ACC112 (cell line): ENCODE data around the gene TCAF1.
"Not testable (repeated sequence)": the region's sequence is repeated elsewhere in the genome, so short reads cannot be mapped to it uniquely, and the experiment has no call there.

Source experiments
- H2AFZ ChIP-seq: fragments of 200-600 bp; sonication (generic); one replicate; pipeline ENCODE4 v1.6.0; 2017; ENCODE audit warnings: antibody characterized with exemption, low read length; ENCODE audit not compliant: unreplicated experiment
- H3K27ac ChIP-seq: fragments of 200-600 bp; sonication (generic); 2 replicates; pipeline ENCODE4 v1.5.1; 2014; ENCODE audit warnings: low read depth, mild to moderate bottlenecking, antibody characterized with exemption, low read length, moderate library complexity
- H3K27me3 ChIP-seq: fragments of 200-600 bp; sonication (generic); 2 replicates; pipeline ENCODE4 v1.6.1; 2014; ENCODE audit warnings: mild to moderate bottlenecking, antibody characterized with exemption, low read length, moderate library complexity, mixed read lengths; ENCODE audit not compliant: insufficient read depth
- H3K36me3 ChIP-seq: fragments of 200-600 bp; sonication (generic); 2 replicates; pipeline ENCODE4 v1.6.1; 2016; ENCODE audit warnings: mild to moderate bottlenecking, antibody characterized with exemption, low read length, moderate library complexity, mixed read lengths; ENCODE audit not compliant: insufficient read depth
- H3K4me1 ChIP-seq: fragments of 200-600 bp; sonication (generic); one replicate; pipeline ENCODE4 v1.6.1; 2016; ENCODE audit warnings: low read length, mixed read lengths; ENCODE audit not compliant: insufficient read depth, unreplicated experiment, control insufficient read depth
- H3K4me3 ChIP-seq: fragments of 200-600 bp; sonication (generic); 2 replicates; pipeline ENCODE4 v1.5.1; 2014; ENCODE audit warnings: mild to moderate bottlenecking, low read depth, low read length
- H3K79me2 ChIP-seq: fragments of 200-600 bp; sonication (generic); one replicate; pipeline ENCODE4 v1.6.0; 2016; ENCODE audit warnings: low read length; ENCODE audit not compliant: control insufficient read depth, unreplicated experiment, insufficient read depth

The TCAF1 gene

GRCh38 chr7:143885951-143886350 lies 16.0 kb downstream of the TCAF1 start:
- Histone ChIP-seq H3K79me2 (peaks cover 28% of the 10 kb centered on the region), H3K27ac (no peak overlapping the region), H3K27me3 (no peaks in the 10 kb centered on the region), H3K4me1 (peaks cover 20% of the 10 kb centered on the region), H3K4me3 (0 out of 2 replicates have a peak overlapping the region, but pooled peaks have one; percentile 81), H3K36me3 (peaks cover 14% of the 10 kb centered on the region), H2AFZ (no peak overlapping the region)

- H3K4me3 ChIP-seq: peak overlapping the region; percentile 81
- no peak overlapping the region for H3K27ac ChIP-seq
- H3K36me3 ChIP-seq: peaks cover 9% of the 10 kb centered on the region; the same call in 1 of the 2 replicates
- peak overlapping the region; percentile 84 for H2AFZ ChIP-seq
- peaks cover 25% of the 10 kb centered on the region for H3K79me2 ChIP-seq
- no peaks in the 10 kb centered on the region for H3K27me3 ChIP-seq
- H3K4me1 ChIP-seq: peaks cover 20% of the 10 kb centered on the region
Measured at GRCh38 chr7:143884969-143885559, 16.9 kb downstream of the TCAF1 start.

GRCh38 chr7:143884241-143884968 lies 17.6 kb downstream of the TCAF1 start:
- Histone ChIP-seq H3K4me3 (peak overlapping the region; percentile 81), H3K27ac (no peak overlapping the region), H3K4me1 (peaks cover 20% of the 10 kb centered on the region), H3K27me3 (no peaks in the 10 kb centered on the region), H3K36me3 (peaks cover 9% of the 10 kb centered on the region; the same call in 1 of the 2 replicates), H2AFZ (peak overlapping the region; percentile 84), H3K79me2 (peaks cover 25% of the 10 kb centered on the region)

GRCh38 chr7:143882604-143883078 lies 19.3 kb downstream of the TCAF1 start:
- Histone ChIP-seq H3K79me2 (peaks cover 25% of the 10 kb centered on the region), H3K4me1 (peaks cover 20% of the 10 kb centered on the region), H3K27ac (no peak overlapping the region), H3K27me3 (no peaks in the 10 kb centered on the region), H3K4me3 (peak overlapping the region; percentile 85), H2AFZ (peak overlapping the region; percentile 16), H3K36me3 (no peaks in the 10 kb centered on the region)

GRCh38 chr7:143882020-143882603 lies 19.9 kb downstream of the TCAF1 start:
- H2AFZ ChIP-seq: peak overlapping the region; percentile 86
- H3K79me2 ChIP-seq: peaks cover 21% of the 10 kb centered on the region
- H3K4me1 ChIP-seq: peaks cover 20% of the 10 kb centered on the region
- H3K27me3 ChIP-seq: no peaks in the 10 kb centered on the region
- peak overlapping the region; percentile 85 for H3K4me3 ChIP-seq
- H3K36me3 ChIP-seq: no peaks in the 10 kb centered on the region
- no peak overlapping the region for H3K27ac ChIP-seq

GRCh38 chr7:143878884-143879283 lies 23.1 kb downstream of the TCAF1 start:
- no peaks in the 10 kb centered on the region for H3K27me3 ChIP-seq
- H3K27ac ChIP-seq: no peak overlapping the region
- H2AFZ ChIP-seq: no peak overlapping the region
- no peak overlapping the region for H3K4me3 ChIP-seq
- peaks cover 12% of the 10 kb centered on the region; the same call in 1 of the 2 replicates for H3K36me3 ChIP-seq
- H3K4me1 ChIP-seq: peaks cover 4% of the 10 kb centered on the region
- peaks cover 4% of the 10 kb centered on the region for H3K79me2 ChIP-seq

- peaks cover 4% of the 10 kb centered on the region for H3K79me2 ChIP-seq
Measured at GRCh38 chr7:143877098-143877497, 24.9 kb downstream of the TCAF1 start.

GRCh38 chr7:143876218-143876617 lies 25.8 kb downstream of the TCAF1 start:
- Histone ChIP-seq H3K27me3 (no peaks in the 10 kb centered on the region), H3K79me2 (peaks cover 4% of the 10 kb centered on the region), H3K27ac (no peak overlapping the region), H3K4me3 (no peak overlapping the region), H3K4me1 (no peaks in the 10 kb centered on the region), H3K36me3 (peaks cover 12% of the 10 kb centered on the region; the same call in 1 of the 2 replicates), H2AFZ (no peak overlapping the region)

More at GRCh38 chr7:143877098-143877497, 24.9 kb downstream of the TCAF1 start:
- no peak overlapping the region for H3K4me3 ChIP-seq
- H3K36me3 ChIP-seq: peaks cover 12% of the 10 kb centered on the region; the same call in 1 of the 2 replicates
- no peak overlapping the region for H2AFZ ChIP-seq
- no peaks in the 10 kb centered on the region for H3K27me3 ChIP-seq
- H3K4me1 ChIP-seq: no peaks in the 10 kb centered on the region
- no peak overlapping the region for H3K27ac ChIP-seq

GRCh38 chr7:143873242-143873641 lies 28.7 kb downstream of the TCAF1 start:
- peaks cover 12% of the 10 kb centered on the region; the same call in 1 of the 2 replicates for H3K36me3 ChIP-seq
- not testable (repeated sequence) for H3K27ac ChIP-seq, H3K4me3 ChIP-seq, H2AFZ ChIP-seq, H3K4me1 ChIP-seq, H3K79me2 ChIP-seq, H3K27me3 ChIP-seq

- H2AFZ ChIP-seq, H3K27ac ChIP-seq, H3K4me3 ChIP-seq, H3K27me3 ChIP-seq, H3K4me1 ChIP-seq, H3K79me2 ChIP-seq: not testable (repeated sequence)
- peaks cover 12% of the 10 kb centered on the region; the same call in 1 of the 2 replicates for H3K36me3 ChIP-seq
Measured at GRCh38 chr7:143871534-143871933, 30.4 kb downstream of the TCAF1 start.
